A673 (cell line): ENCODE data around the gene GZMM. TPM values are rescaled to one million over a fixed set of nuclear protein-coding genes. Genes with fewer than 3 reads are reported as not detected.

Experiments
- Bru-seq: library from RNA; stranded (reverse); fragments of 400-500 nt; gene quantifications from one replicate; lab custom pipeline; 2021; lab: Mats Ljungman, UMichigan
- BruChase-seq, 2 experiments: library from RNA; stranded (reverse); fragments of 400-500 nt; gene quantifications; one replicate each; lab custom pipeline; 2021; lab: Mats Ljungman, UMichigan
- BruUV-seq: library from RNA; stranded (reverse); fragments of 400-500 nt; replicated peaks from 2 replicates; lab custom pipeline; 2021; lab: Mats Ljungman, UMichigan
- CTCF ChIA-PET: fragments of 300-600 bp; sonication (Branson Sonifier 250); formaldehyde crosslinking; loops from one replicate; lab custom pipeline; 2022; ENCODE audit warnings: antibody characterized with exemption; lab: Charles Lee
- POLR2A ChIA-PET: fragments of 300-600 bp; sonication (Branson Sonifier 250); formaldehyde crosslinking; loops from one replicate; lab custom pipeline; 2022; ENCODE audit warnings: antibody characterized with exemption; ENCODE audit not compliant: low non-redundant PET; lab: Charles Lee
- DNase-seq: peaks from one replicate; pipeline ENCODE4 v3.0.0-alpha.2; 2015; ENCODE audit warnings: low spot score
- H3K27ac ChIP-seq: fragments of 200-600 bp; sonication (generic); 2 replicates; pipeline ENCODE4 v1.5.1; 2016; ENCODE audit warnings: mixed run types, low read depth, mild to moderate bottlenecking, mixed read lengths, antibody characterized with exemption, low read length; ENCODE audit not compliant: poor library complexity, severe bottlenecking
- H3K27me3 ChIP-seq: fragments of 200-600 bp; sonication (generic); replicated peaks from 2 replicates; pipeline ENCODE4 v1.6.1; 2017; ENCODE audit warnings: mixed run types, low read depth, mild to moderate bottlenecking, mixed read lengths, antibody characterized with exemption, low read length; ENCODE audit not compliant: insufficient read depth, poor library complexity
- H3K36me3 ChIP-seq: fragments of 200-600 bp; sonication (generic); 2 replicates; pipeline ENCODE4 v1.6.1; 2016; ENCODE audit warnings: mixed run types, mild to moderate bottlenecking, mixed read lengths, antibody characterized with exemption, low read length; ENCODE audit not compliant: insufficient read depth, poor library complexity, severe bottlenecking
- H3K4me1 ChIP-seq: fragments of 200-600 bp; sonication (generic); 2 replicates; pipeline ENCODE4 v1.6.1; 2017; ENCODE audit warnings: mixed run types, mild to moderate bottlenecking, mixed read lengths, antibody characterized with exemption, low read length; ENCODE audit not compliant: insufficient read depth, poor library complexity, severe bottlenecking
- H3K4me3 ChIP-seq: fragments of 200-600 bp; sonication (generic); 2 replicates; pipeline ENCODE4 v1.5.1; 2016; ENCODE audit warnings: low read depth, mixed run types, mild to moderate bottlenecking, mixed read lengths, low read length; ENCODE audit not compliant: poor library complexity, severe bottlenecking
- H3K9me3 ChIP-seq: fragments of 200-600 bp; sonication (generic); 2 replicates; pipeline ENCODE4 v1.6.1; 2016; ENCODE audit warnings: mixed run types, low read depth, mild to moderate bottlenecking, mixed read lengths, antibody characterized with exemption, low read length; ENCODE audit not compliant: poor library complexity, severe bottlenecking
- CTCF ChIP-seq: fragments of 300-800, 200-600 bp; sonication (generic); conservative IDR thresholded peaks from 2 replicates; pipeline ENCODE4 v1.5.1; 2017; ENCODE audit warnings: low read depth, mild to moderate bottlenecking, antibody characterized with exemption, low read length, moderate library complexity, mixed read lengths
- EZH2 ChIP-seq: fragments of 200-600 bp; sonication (generic); IDR thresholded peaks from 2 replicates; pipeline ENCODE4 v1.6.1; 2017; ENCODE audit warnings: borderline replicate concordance, low read depth, mild to moderate bottlenecking, mixed read lengths, antibody characterized with exemption, low read length; ENCODE audit not compliant: poor library complexity, severe bottlenecking
- intact Hi-C: fragments of 100-400 bp; cut with micrococcal nuclease; formaldehyde crosslinking; loops from one replicate; pipeline ENCODE4 v1.10.0; 2022; ENCODE audit not compliant: unreplicated experiment
- long read RNA-seq: library from polyadenylated mRNA; stranded (forward); transcript quantifications from one replicate; pipeline ENCODE4 v2.0.0, GENCODE V29; 2022
- total RNA-seq: library from RNA; stranded (reverse); gene quantifications from 2 replicates; pipeline ENCODE4 v1.2.3, GENCODE V29; 2021

Gene GZMM
- 1.0 and 2.5 TPM in 2 replicates for total RNA-seq
- percentile 25 among the genes with signal in this experiment for Bru-seq, nascent RNA
- BruChase-seq, experiment 1, labeled RNA remaining after a 2-hour chase, result percentile 36 among the genes with signal in this experiment
- BruChase-seq, experiment 2, labeled RNA remaining after a 6-hour chase, result percentile 46 among the genes with signal in this experiment
- long read RNA-seq, result 0 reads

- Histone ChIP-seq H3K4me1 (no peaks in the 10 kb centered on the region), H3K36me3 (peaks cover 14% of the 10 kb centered on the region), H3K9me3 (no peaks in the 10 kb centered on the region), H3K27ac (no peak within 1 kb of the TSS), H3K4me3 (no peak within 1 kb of the TSS), H3K27me3 (no peaks in the 10 kb centered on the region)
- intact Hi-C loops, result no loop called here
- ChIA-PET CTCF (no interaction called here), POLR2A (no interaction called here)
- BruUV-seq, result no TSS peak
- no peak for TF ChIP-seq CTCF
- no peak for TF ChIP-seq EZH2
- peak; percentile 50 for DNase-seq
These were observed at the start of gene GZMM for GRCh38 chr19:543910-544608. TSS of gene GZMM (plus strand) at chr19:544053. CDS start at chr19:544072, 19 bp downstream.

- Histone ChIP-seq H3K4me3 (no peak overlapping the region), H3K36me3 (no peaks in the 10 kb centered on the region), H3K27ac (no peak overlapping the region), H3K27me3 (peaks cover 15% of the 10 kb centered on the region), H3K9me3 (no peaks in the 10 kb centered on the region), H3K4me1 (no peaks in the 10 kb centered on the region)
- ChIA-PET CTCF (interaction anchor here (0.6 to 1.9 kb wide), 2 partner anchors 12 to 305 kb away, joined by 4 to 8 read pairs; no protein-coding TSS in a partner anchor), POLR2A (no interaction called here)
- no TSS peak for BruUV-seq
- intact Hi-C loops, result no loop called here
- TF ChIP-seq CTCF (no peak), EZH2 (no peak)
- DNase-seq, result no peak
These were observed 49.4 kb upstream of the GZMM start for GRCh38 chr19:494171-495080.

GRCh38 chr19:495081-495401, 48.8 kb upstream of the GZMM start:
- H3K27me3 ChIP-seq, result peaks cover 15% of the 10 kb centered on the region
- intact Hi-C loops, result no loop called here
- no TSS peak for BruUV-seq
- no peak overlapping the region for H3K4me3 ChIP-seq
- no peak for DNase-seq
- H3K36me3 ChIP-seq, result no peaks in the 10 kb centered on the region
- ChIA-PET POLR2A (no interaction called here), CTCF (interaction anchor here (0.6 to 1.9 kb wide), 4 partner anchors 12 to 305 kb away, joined by 4 to 8 read pairs (median 4); no protein-coding TSS in a partner anchor)
- H3K27ac ChIP-seq, result no peak overlapping the region
- TF ChIP-seq CTCF, result no peak
- TF ChIP-seq EZH2, result no peak
- no peaks in the 10 kb centered on the region for H3K4me1 ChIP-seq
- no peaks in the 10 kb centered on the region for H3K9me3 ChIP-seq
